Osteoblast (primary cell): ENCODE measurements around the gene ILK. TPM values are rescaled to one million over a fixed set of nuclear protein-coding genes. Genes with fewer than 3 reads are reported as not detected.
A peak's percentile ranks its signal among the peaks of the same experiment; 100 is the strongest.

Experiments used
- DNase-seq: peaks from one replicate; pipeline ENCODE4 v3.0.0; 2011; ENCODE audit warnings: low spot score, mixed read lengths; ENCODE audit not compliant: insufficient read length; ENCODE audit errors: missing footprints
- H2AFZ ChIP-seq: 2 replicates; pipeline ENCODE4 v1.6.0; 2011; ENCODE audit warnings: mild to moderate bottlenecking, low read length
- H3K27ac ChIP-seq: 2 replicates; pipeline ENCODE4 v1.5.1; 2011; ENCODE audit warnings: mild to moderate bottlenecking, low read depth, low read length, moderate library complexity
- H3K27me3 ChIP-seq: 2 replicates; pipeline ENCODE4 v1.6.0; 2012; ENCODE audit warnings: mild to moderate bottlenecking, control low read depth, inconsistent platforms, low read length, moderate library complexity; ENCODE audit not compliant: insufficient read depth
- H3K36me3 ChIP-seq: 2 replicates; pipeline ENCODE4 v1.5.1; 2011; ENCODE audit warnings: mild to moderate bottlenecking, low read length, control low read depth, moderate library complexity; ENCODE audit not compliant: insufficient read depth
- H3K4me1 ChIP-seq: 2 replicates; pipeline ENCODE4 v1.5.1; 2011; ENCODE audit warnings: mild to moderate bottlenecking, low read length, control low read depth, moderate library complexity; ENCODE audit not compliant: insufficient read depth
- H3K4me2 ChIP-seq: 2 replicates; pipeline ENCODE4 v1.6.0; 2011; ENCODE audit warnings: mild to moderate bottlenecking, low read length; ENCODE audit not compliant: insufficient read depth
- H3K4me3 ChIP-seq: fragments of 200-600 bp; sonication (generic); 3 replicates; pipeline ENCODE4 v1.5.1; 2012; ENCODE audit warnings: mild to moderate bottlenecking, low read length, inconsistent platforms; ENCODE audit not compliant: insufficient read depth
- H3K79me2 ChIP-seq: 2 replicates; pipeline ENCODE4 v1.6.0; 2012; ENCODE audit warnings: mild to moderate bottlenecking, low read length, control low read depth, inconsistent platforms; ENCODE audit not compliant: insufficient read depth
- H3K9me3 ChIP-seq: 2 replicates; pipeline ENCODE4 v1.5.1; 2011; ENCODE audit warnings: low read depth, low read length, control low read depth
- H4K20me1 ChIP-seq: 2 replicates; pipeline ENCODE4 v1.6.0; 2012; ENCODE audit warnings: mild to moderate bottlenecking, low read length, control low read depth; ENCODE audit not compliant: insufficient read depth
- total RNA-seq: library from RNA; depleted of rRNA; stranded (reverse); fragments of >200 nt; gene quantifications from 2 replicates; pipeline ENCODE4 v1.2.3, GENCODE V29; 2012
- TF ChIP-seq, protein P1 (sequence below): IDR thresholded peaks from 2 replicates; pipeline ENCODE4 v1.5.1; 2011; ENCODE audit warnings: mild to moderate bottlenecking, low read depth, low read length, moderate library complexity; ENCODE audit errors: extremely low read depth

Gene ILK
- total RNA-seq, 1 donor, result 176 TPM

DNA sequence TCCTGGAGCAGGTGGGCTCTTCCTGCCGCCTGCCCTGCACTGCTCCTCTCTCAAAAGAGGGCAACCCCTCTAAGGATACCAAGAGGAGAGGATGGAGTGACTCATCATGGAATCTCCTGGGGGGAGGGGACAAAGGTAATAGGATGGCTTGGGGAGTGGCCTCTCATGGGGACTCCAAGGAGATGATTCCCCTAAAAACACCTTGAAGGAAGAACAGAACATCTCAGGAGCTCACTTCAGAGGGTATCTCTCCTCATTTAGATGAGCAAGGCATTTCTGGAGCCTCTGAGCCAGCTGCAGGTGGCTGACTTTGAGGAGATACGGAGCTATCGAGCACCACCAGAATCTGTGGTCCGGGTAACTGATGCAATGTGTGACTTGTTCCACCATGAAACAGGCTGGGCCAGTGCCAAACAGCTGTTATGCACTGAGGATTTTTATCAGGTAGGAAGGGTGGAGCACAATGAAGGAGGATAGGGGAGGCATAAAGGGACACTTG, 40.4 kb upstream of the ILK start:
- Histone ChIP-seq H3K4me1 (peaks cover under 1% of the 10 kb centered on the region), H3K4me2 (no peak overlapping the region), H3K4me3 (no peak overlapping the region), H3K27ac (no peak overlapping the region), H3K27me3 (no peaks in the 10 kb centered on the region), H3K79me2 (no peaks in the 10 kb centered on the region), H2AFZ (no peak overlapping the region), H3K36me3 (no peaks in the 10 kb centered on the region), H4K20me1 (peaks cover 5% of the 10 kb centered on the region), H3K9me3 (no peaks in the 10 kb centered on the region)
- TF ChIP-seq, protein P1, sequence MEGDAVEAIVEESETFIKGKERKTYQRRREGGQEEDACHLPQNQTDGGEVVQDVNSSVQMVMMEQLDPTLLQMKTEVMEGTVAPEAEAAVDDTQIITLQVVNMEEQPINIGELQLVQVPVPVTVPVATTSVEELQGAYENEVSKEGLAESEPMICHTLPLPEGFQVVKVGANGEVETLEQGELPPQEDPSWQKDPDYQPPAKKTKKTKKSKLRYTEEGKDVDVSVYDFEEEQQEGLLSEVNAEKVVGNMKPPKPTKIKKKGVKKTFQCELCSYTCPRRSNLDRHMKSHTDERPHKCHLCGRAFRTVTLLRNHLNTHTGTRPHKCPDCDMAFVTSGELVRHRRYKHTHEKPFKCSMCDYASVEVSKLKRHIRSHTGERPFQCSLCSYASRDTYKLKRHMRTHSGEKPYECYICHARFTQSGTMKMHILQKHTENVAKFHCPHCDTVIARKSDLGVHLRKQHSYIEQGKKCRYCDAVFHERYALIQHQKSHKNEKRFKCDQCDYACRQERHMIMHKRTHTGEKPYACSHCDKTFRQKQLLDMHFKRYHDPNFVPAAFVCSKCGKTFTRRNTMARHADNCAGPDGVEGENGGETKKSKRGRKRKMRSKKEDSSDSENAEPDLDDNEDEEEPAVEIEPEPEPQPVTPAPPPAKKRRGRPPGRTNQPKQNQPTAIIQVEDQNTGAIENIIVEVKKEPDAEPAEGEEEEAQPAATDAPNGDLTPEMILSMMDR, result no peak
- peak; percentile 42 for DNase-seq

DNA sequence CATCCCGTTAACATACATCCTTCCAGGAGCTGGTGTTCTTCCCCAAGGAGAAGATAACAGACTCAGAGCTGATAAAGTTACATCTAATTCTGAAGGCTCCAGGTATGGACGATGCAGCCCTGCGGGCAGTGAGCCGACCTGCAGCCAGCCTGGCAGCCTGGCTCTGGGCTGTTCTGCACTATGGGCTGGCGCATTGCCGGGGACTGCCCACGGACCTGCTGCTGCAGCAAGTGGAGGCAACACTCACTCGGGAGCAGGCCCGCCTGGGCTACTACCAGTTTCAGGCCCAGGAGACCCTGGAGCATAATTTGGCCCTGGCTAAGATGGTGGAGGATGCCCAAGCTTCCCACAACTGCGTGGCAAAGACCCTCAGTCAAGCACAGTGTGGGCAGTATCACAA, 39.9 kb upstream of the ILK start:
- no peak overlapping the region for H3K27ac ChIP-seq
- peaks cover 5% of the 10 kb centered on the region for H4K20me1 ChIP-seq
- no peaks in the 10 kb centered on the region for H3K36me3 ChIP-seq
- no peak overlapping the region for H2AFZ ChIP-seq
- no peak overlapping the region for H3K4me3 ChIP-seq
- no peaks in the 10 kb centered on the region for H3K79me2 ChIP-seq
- TF ChIP-seq, protein P1, result no peak
- H3K27me3 ChIP-seq, result no peaks in the 10 kb centered on the region
- no peak for DNase-seq
- no peaks in the 10 kb centered on the region for H3K9me3 ChIP-seq
- H3K4me2 ChIP-seq, result no peak overlapping the region
- H3K4me1 ChIP-seq, result peaks cover 5% of the 10 kb centered on the region

DNA sequence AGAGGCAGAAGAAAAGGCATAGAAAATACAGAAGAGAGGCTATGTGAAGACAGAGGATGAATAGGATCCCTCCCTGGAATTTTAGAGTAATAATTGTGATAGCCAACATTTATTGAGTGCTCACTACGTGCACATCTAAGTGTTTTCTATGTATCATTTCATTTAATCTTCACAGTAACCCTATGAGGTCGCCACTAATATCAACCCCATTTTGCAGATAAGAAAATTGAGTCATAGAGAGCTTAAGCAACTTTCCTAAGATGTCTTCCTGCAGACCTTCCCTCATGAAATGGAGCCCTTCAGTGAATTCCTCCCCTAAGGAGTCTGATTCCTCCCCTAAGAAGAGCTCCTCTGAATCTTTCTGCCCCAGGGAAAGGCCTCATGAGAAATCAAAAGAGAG, 38.2 kb upstream of the ILK start:
- H3K79me2 ChIP-seq, result no peaks in the 10 kb centered on the region
- H3K9me3 ChIP-seq, result no peaks in the 10 kb centered on the region
- H2AFZ ChIP-seq, result no peak overlapping the region
- peaks cover 5% of the 10 kb centered on the region for H4K20me1 ChIP-seq
- no peaks in the 10 kb centered on the region for H3K36me3 ChIP-seq
- H3K4me1 ChIP-seq, result peaks cover 7% of the 10 kb centered on the region
- H3K27me3 ChIP-seq, result no peaks in the 10 kb centered on the region
- no peak overlapping the region for H3K4me3 ChIP-seq
- DNase-seq, result no peak
- TF ChIP-seq, protein P1, result no peak
- no peak overlapping the region for H3K27ac ChIP-seq
- no peak overlapping the region for H3K4me2 ChIP-seq

DNA sequence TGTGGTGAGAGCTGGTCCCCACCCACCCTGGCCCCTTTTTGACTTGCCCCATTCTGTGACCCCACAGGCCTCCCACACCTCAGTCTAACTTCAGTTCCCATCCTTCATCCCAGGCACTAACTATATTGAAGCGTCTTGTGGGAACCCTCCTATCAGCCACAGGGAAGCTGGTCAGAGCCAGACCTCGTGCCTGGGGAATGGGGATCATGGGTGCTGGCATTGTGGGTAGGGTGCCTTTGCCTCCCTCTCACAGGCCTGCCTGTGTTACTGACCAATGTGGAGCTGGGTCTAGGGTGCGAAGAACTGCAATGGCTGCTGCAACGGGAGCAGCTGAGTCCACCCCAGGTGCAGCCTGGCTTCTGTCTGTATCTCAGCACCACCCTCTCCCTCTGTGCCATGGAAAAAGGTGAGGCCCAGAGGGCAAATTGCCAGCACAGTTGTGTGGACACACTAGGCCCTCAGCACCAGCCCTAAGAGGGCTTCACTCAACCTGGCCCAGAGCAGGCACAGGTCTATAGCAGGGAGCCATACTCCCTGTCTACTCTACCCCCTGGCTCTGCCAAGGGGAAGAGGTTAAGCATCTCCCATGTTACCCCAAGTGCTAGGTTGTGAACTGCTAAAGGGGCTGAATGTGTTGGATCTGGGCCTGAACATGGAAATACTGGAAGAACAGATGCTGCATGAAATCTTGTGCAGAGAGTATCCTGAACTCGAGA, 37.4 kb upstream of the ILK start:
- H4K20me1 ChIP-seq, result peaks cover 7% of the 10 kb centered on the region
- DNase-seq, result peak; percentile 73
- no peak overlapping the region for H3K4me2 ChIP-seq
- H2AFZ ChIP-seq, result no peak overlapping the region
- H3K4me1 ChIP-seq, result peaks cover 7% of the 10 kb centered on the region
- H3K79me2 ChIP-seq, result no peaks in the 10 kb centered on the region
- H3K9me3 ChIP-seq, result no peaks in the 10 kb centered on the region
- no peak overlapping the region for H3K27ac ChIP-seq
- no peaks in the 10 kb centered on the region for H3K36me3 ChIP-seq
- TF ChIP-seq, protein P1, result no peak
- H3K27me3 ChIP-seq, result no peaks in the 10 kb centered on the region
- H3K4me3 ChIP-seq, result no peak overlapping the region
